ENCODE measurements around the gene ALDH1A1. TPM values are rescaled to one million over a fixed set of nuclear protein-coding genes. Genes with fewer than 3 reads are reported as not detected.
"Not testable (repeated sequence)": the region's sequence is repeated elsewhere in the genome, so short reads cannot be mapped to it uniquely, and the experiment has no call there.

The ALDH1A1 gene
- total and polyA plus RNA-seq, 2 donors, result 5.6 to 29.1 TPM

GRCh38 chr9:72871685-72872084 is 81.2 kb downstream of the ALDH1A1 start:
- no peak for DNase-seq (ENCODE audit: low read depth in 6 of 9, low spot score in 9 of 9)
- Histone ChIP-seq H3K36me3 (ENCODE audit: control insufficient read depth in 2 of 2, insufficient read depth in 2 of 2, low read length in 1 of 2) (no peaks in the 10 kb centered on the region), H3K9me3 (ENCODE audit: control insufficient read depth in 2 of 2, insufficient read depth in 1 of 2, low read length in 1 of 2) (no peaks in the 10 kb centered on the region), H3K4me1 (ENCODE audit: control insufficient read depth in 2 of 2, insufficient read depth in 2 of 2, low read length in 2 of 2) (no peaks in the 10 kb centered on the region), H3K27me3 (ENCODE audit: control insufficient read depth in 2 of 2, insufficient read depth in 1 of 2, low read length in 1 of 2) (no peaks in the 10 kb centered on the region), H3K27ac (ENCODE audit: low read depth in 1 of 2, low read length in 1 of 2) (no peak overlapping the region), H3K4me3 (ENCODE audit: low read length in 2 of 2) (no peak overlapping the region)
- 73% methylated on average over 3 of the region's 3 CpGs for whole genome bisulfite sequencing

GRCh38 chr9:72864327-72864726 is 88.5 kb downstream of the ALDH1A1 start:
- WGBS, result 96% methylated on average over 1 of the region's 1 CpG
- Histone ChIP-seq H3K27ac (ENCODE audit: low read depth in 1 of 2, low read length in 1 of 2) (no peak overlapping the region), H3K27me3 (ENCODE audit: control insufficient read depth in 2 of 2, insufficient read depth in 1 of 2, low read length in 1 of 2) (no peaks in the 10 kb centered on the region), H3K36me3 (ENCODE audit: control insufficient read depth in 2 of 2, insufficient read depth in 2 of 2, low read length in 1 of 2) (no peaks in the 10 kb centered on the region), H3K9me3 (ENCODE audit: control insufficient read depth in 2 of 2, insufficient read depth in 1 of 2, low read length in 1 of 2) (no peaks in the 10 kb centered on the region), H3K4me1 (ENCODE audit: control insufficient read depth in 2 of 2, insufficient read depth in 2 of 2, low read length in 2 of 2) (no peaks in the 10 kb centered on the region), H3K4me3 (ENCODE audit: low read length in 2 of 2) (no peak overlapping the region)
- DNase-seq (ENCODE audit: low read depth in 6 of 9, low spot score in 9 of 9), result no peak

GRCh38 chr9:72863456-72864094 is 89.3 kb downstream of the ALDH1A1 start:
- no peak for DNase-seq (ENCODE audit: low read depth in 6 of 9, low spot score in 9 of 9)
- no peaks in the 10 kb centered on the region for H3K9me3 ChIP-seq (ENCODE audit: control insufficient read depth in 2 of 2, insufficient read depth in 1 of 2, low read length in 1 of 2)
- H3K27ac ChIP-seq (ENCODE audit: low read depth in 1 of 2, low read length in 1 of 2), result no peak overlapping the region
- H3K4me3 ChIP-seq (ENCODE audit: low read length in 2 of 2), result no peak overlapping the region
- no peaks in the 10 kb centered on the region for H3K4me1 ChIP-seq (ENCODE audit: control insufficient read depth in 2 of 2, insufficient read depth in 2 of 2, low read length in 2 of 2)
- WGBS, result 72% methylated on average over 4 of the region's 4 CpGs
- H3K36me3 ChIP-seq (ENCODE audit: control insufficient read depth in 2 of 2, insufficient read depth in 2 of 2, low read length in 1 of 2), result no peaks in the 10 kb centered on the region
- no peaks in the 10 kb centered on the region for H3K27me3 ChIP-seq (ENCODE audit: control insufficient read depth in 2 of 2, insufficient read depth in 1 of 2, low read length in 1 of 2)

GRCh38 chr9:72862788-72863187 is 90.1 kb downstream of the ALDH1A1 start:
- not testable (repeated sequence) for DNase-seq (ENCODE audit: low read depth in 6 of 9, low spot score in 9 of 9); H3K4me1 ChIP-seq (ENCODE audit: control insufficient read depth in 2 of 2, insufficient read depth in 2 of 2, low read length in 2 of 2); H3K4me3 ChIP-seq (ENCODE audit: low read length in 2 of 2); H3K36me3 ChIP-seq (ENCODE audit: control insufficient read depth in 2 of 2, insufficient read depth in 2 of 2, low read length in 1 of 2); H3K27ac ChIP-seq (ENCODE audit: low read depth in 1 of 2, low read length in 1 of 2); H3K27me3 ChIP-seq (ENCODE audit: control insufficient read depth in 2 of 2, insufficient read depth in 1 of 2, low read length in 1 of 2); H3K9me3 ChIP-seq (ENCODE audit: control insufficient read depth in 2 of 2, insufficient read depth in 1 of 2, low read length in 1 of 2)
- WGBS, result 87% methylated on average over 7 of the region's 7 CpGs

- no peaks in the 10 kb centered on the region for H3K36me3 ChIP-seq (ENCODE audit: control insufficient read depth in 2 of 2, insufficient read depth in 2 of 2, low read length in 1 of 2)
- no peak overlapping the region for H3K27ac ChIP-seq (ENCODE audit: low read depth in 1 of 2, low read length in 1 of 2)
- WGBS, result 78% methylated on average over 5 of the region's 5 CpGs
- no peaks in the 10 kb centered on the region for H3K9me3 ChIP-seq (ENCODE audit: control insufficient read depth in 2 of 2, insufficient read depth in 1 of 2, low read length in 1 of 2)
- DNase-seq (ENCODE audit: low read depth in 6 of 9, low spot score in 9 of 9), result no peak
- no peaks in the 10 kb centered on the region for H3K27me3 ChIP-seq (ENCODE audit: control insufficient read depth in 2 of 2, insufficient read depth in 1 of 2, low read length in 1 of 2)
- H3K4me3 ChIP-seq (ENCODE audit: low read length in 2 of 2), result no peak overlapping the region
- H3K4me1 ChIP-seq (ENCODE audit: control insufficient read depth in 2 of 2, insufficient read depth in 2 of 2, low read length in 2 of 2), result no peaks in the 10 kb centered on the region
These were observed 94.6 kb downstream of the ALDH1A1 start for GRCh38 chr9:72858089-72858912.

GRCh38 chr9:72857624-72857996 is 95.2 kb downstream of the ALDH1A1 start:
- H3K36me3 ChIP-seq (ENCODE audit: control insufficient read depth in 2 of 2, insufficient read depth in 2 of 2, low read length in 1 of 2), result no peaks in the 10 kb centered on the region
- no peaks in the 10 kb centered on the region for H3K9me3 ChIP-seq (ENCODE audit: control insufficient read depth in 2 of 2, insufficient read depth in 1 of 2, low read length in 1 of 2)
- no peaks in the 10 kb centered on the region for H3K27me3 ChIP-seq (ENCODE audit: control insufficient read depth in 2 of 2, insufficient read depth in 1 of 2, low read length in 1 of 2)
- DNase-seq (ENCODE audit: low read depth in 6 of 9, low spot score in 9 of 9), result no peak
- no peak overlapping the region for H3K27ac ChIP-seq (ENCODE audit: low read depth in 1 of 2, low read length in 1 of 2)
- 98% methylated on average over 2 of the region's 2 CpGs for WGBS
- H3K4me1 ChIP-seq (ENCODE audit: control insufficient read depth in 2 of 2, insufficient read depth in 2 of 2, low read length in 2 of 2), result no peaks in the 10 kb centered on the region
- H3K4me3 ChIP-seq (ENCODE audit: low read length in 2 of 2), result no peak overlapping the region

GRCh38 chr9:72856972-72857623 is 95.8 kb downstream of the ALDH1A1 start:
- DNase-seq (ENCODE audit: low read depth in 6 of 9, low spot score in 9 of 9), result peak in 8 of 9 donors; percentile 8 to 64 (median 20)
- 59% methylated on average over 8 of the region's 8 CpGs for WGBS
- H3K4me1 ChIP-seq (ENCODE audit: control insufficient read depth in 2 of 2, insufficient read depth in 2 of 2, low read length in 2 of 2), result no peaks in the 10 kb centered on the region
- H3K27ac ChIP-seq (ENCODE audit: low read depth in 1 of 2, low read length in 1 of 2), result no peak overlapping the region
- no peak overlapping the region for H3K4me3 ChIP-seq (ENCODE audit: low read length in 2 of 2)
- no peaks in the 10 kb centered on the region for H3K27me3 ChIP-seq (ENCODE audit: control insufficient read depth in 2 of 2, insufficient read depth in 1 of 2, low read length in 1 of 2)
- no peaks in the 10 kb centered on the region for H3K9me3 ChIP-seq (ENCODE audit: control insufficient read depth in 2 of 2, insufficient read depth in 1 of 2, low read length in 1 of 2)
- no peaks in the 10 kb centered on the region for H3K36me3 ChIP-seq (ENCODE audit: control insufficient read depth in 2 of 2, insufficient read depth in 2 of 2, low read length in 1 of 2)

- no peak for DNase-seq (ENCODE audit: low read depth in 6 of 9, low spot score in 9 of 9)
- Histone ChIP-seq H3K27me3 (ENCODE audit: control insufficient read depth in 2 of 2, insufficient read depth in 1 of 2, low read length in 1 of 2) (no peaks in the 10 kb centered on the region), H3K4me3 (ENCODE audit: low read length in 2 of 2) (no peak overlapping the region), H3K9me3 (ENCODE audit: control insufficient read depth in 2 of 2, insufficient read depth in 1 of 2, low read length in 1 of 2) (no peaks in the 10 kb centered on the region), H3K4me1 (ENCODE audit: control insufficient read depth in 2 of 2, insufficient read depth in 2 of 2, low read length in 2 of 2) (no peaks in the 10 kb centered on the region), H3K36me3 (ENCODE audit: control insufficient read depth in 2 of 2, insufficient read depth in 2 of 2, low read length in 1 of 2) (no peaks in the 10 kb centered on the region), H3K27ac (ENCODE audit: low read depth in 1 of 2, low read length in 1 of 2) (no peak overlapping the region)
- 93% methylated on average over 5 of the region's 5 CpGs for WGBS
These were observed 96.8 kb downstream of the ALDH1A1 start for GRCh38 chr9:72855890-72856523.

- no peaks in the 10 kb centered on the region for H3K27me3 ChIP-seq (ENCODE audit: control insufficient read depth in 2 of 2, insufficient read depth in 1 of 2, low read length in 1 of 2)
- no peaks in the 10 kb centered on the region for H3K36me3 ChIP-seq (ENCODE audit: control insufficient read depth in 2 of 2, insufficient read depth in 2 of 2, low read length in 1 of 2)
- H3K27ac ChIP-seq (ENCODE audit: low read depth in 1 of 2, low read length in 1 of 2), result no peak overlapping the region
- no peaks in the 10 kb centered on the region for H3K4me1 ChIP-seq (ENCODE audit: control insufficient read depth in 2 of 2, insufficient read depth in 2 of 2, low read length in 2 of 2)
- no peak for DNase-seq (ENCODE audit: low read depth in 6 of 9, low spot score in 9 of 9)
- no peak overlapping the region for H3K4me3 ChIP-seq (ENCODE audit: low read length in 2 of 2)
- H3K9me3 ChIP-seq (ENCODE audit: control insufficient read depth in 2 of 2, insufficient read depth in 1 of 2, low read length in 1 of 2), result no peaks in the 10 kb centered on the region
- 99% methylated on average over 1 of the region's 1 CpG for WGBS
These were observed 97.5 kb downstream of the ALDH1A1 start for GRCh38 chr9:72855321-72855720.
